Measurements from ENCODE around the gene PPP1R27.
A peak's percentile ranks its signal among the peaks of the same experiment; 100 is the strongest.

PPP1R27 gene, protein sequence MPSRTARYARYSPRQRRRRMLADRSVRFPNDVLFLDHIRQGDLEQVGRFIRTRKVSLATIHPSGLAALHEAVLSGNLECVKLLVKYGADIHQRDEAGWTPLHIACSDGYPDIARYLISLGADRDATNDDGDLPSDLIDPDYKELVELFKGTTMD

DNA sequence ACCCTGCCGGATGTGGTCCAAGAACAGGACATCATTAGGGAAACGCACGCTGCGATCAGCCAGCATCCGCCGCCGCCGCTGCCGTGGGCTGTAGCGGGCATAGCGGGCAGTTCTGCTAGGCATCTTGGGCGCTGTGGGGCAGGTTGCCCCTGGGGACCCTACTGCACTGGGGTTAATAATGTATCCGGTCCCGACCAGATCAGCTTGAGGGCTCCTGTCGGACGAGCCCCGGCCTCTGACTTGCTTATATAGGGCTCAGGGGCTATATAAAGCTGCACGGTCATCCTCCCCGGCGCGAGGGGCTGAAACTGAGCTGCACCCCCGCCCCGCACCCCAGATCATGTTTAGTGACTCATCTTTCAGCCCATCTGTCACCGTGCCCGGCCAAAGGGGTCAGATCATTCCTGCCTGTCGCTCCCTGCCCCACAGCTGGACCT lies at the start of gene PPP1R27:
Gene PPP1R27 (minus strand): TSS at position 220 of the 437 bp plus-strand sequence. CDS start 97 bp downstream, at position 123.
- TF ChIP-seq, protein P1, sequence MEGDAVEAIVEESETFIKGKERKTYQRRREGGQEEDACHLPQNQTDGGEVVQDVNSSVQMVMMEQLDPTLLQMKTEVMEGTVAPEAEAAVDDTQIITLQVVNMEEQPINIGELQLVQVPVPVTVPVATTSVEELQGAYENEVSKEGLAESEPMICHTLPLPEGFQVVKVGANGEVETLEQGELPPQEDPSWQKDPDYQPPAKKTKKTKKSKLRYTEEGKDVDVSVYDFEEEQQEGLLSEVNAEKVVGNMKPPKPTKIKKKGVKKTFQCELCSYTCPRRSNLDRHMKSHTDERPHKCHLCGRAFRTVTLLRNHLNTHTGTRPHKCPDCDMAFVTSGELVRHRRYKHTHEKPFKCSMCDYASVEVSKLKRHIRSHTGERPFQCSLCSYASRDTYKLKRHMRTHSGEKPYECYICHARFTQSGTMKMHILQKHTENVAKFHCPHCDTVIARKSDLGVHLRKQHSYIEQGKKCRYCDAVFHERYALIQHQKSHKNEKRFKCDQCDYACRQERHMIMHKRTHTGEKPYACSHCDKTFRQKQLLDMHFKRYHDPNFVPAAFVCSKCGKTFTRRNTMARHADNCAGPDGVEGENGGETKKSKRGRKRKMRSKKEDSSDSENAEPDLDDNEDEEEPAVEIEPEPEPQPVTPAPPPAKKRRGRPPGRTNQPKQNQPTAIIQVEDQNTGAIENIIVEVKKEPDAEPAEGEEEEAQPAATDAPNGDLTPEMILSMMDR (IDR thresholded peaks at IDR 0.05; ENCODE audit: insufficient read depth, low read depth, low read length, missing control alignments) = no peak
- DNase-seq (ENCODE audit: low read depth) = no peak
- peak within 1 kb of the TSS; percentile 81 for H3K4me3 ChIP-seq (ENCODE audit: low read length)

DNA sequence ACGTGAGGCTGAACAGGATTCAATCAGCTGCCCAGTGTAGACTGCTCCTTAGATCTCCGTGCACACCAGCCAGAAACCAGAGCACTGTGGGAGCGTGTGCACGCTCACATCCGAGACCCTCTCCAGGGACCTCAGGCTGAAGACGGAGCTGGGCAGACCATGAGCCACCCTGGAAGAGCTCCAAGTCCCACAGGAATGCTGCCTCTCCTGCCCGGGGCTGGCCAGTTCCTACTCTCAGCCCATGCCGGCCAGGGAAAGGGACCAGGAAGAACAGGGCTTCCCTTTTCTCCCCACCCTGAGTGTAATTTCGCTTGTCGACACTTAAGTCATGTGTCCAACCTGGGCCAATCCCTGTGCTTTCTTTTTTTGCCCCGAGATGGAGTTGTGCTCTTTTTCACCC lies 49.7 kb upstream of the PPP1R27 start:
- DNase-seq (ENCODE audit: low read depth) = no peak
- H3K4me3 ChIP-seq (ENCODE audit: low read length) = no peak overlapping the region
- TF ChIP-seq, protein P1 (IDR thresholded peaks at IDR 0.05; ENCODE audit: insufficient read depth, low read depth, low read length, missing control alignments) = no peak

DNA sequence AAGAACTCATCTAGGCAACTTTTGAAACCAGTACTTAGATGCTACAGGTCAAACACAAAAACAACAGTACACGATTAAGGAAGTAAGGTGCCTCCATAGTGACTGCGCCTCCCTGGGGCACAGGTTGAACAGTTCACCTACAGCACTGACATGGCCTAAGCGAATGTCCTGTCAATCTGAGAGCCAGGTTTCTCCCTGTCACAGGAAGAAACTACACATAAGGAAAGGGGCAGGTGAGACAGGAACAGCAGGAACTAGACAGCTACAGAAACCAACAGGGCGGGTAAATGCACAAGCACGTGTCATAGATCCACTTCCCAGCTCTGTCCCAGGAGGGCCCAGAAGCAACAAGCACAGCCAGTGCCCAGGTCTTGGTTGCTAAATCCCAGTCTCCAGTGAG lies 44.3 kb upstream of the PPP1R27 start:
- peak; percentile 70 for DNase-seq (ENCODE audit: low read depth)
- no peak overlapping the region for H3K4me3 ChIP-seq (ENCODE audit: low read length)
- TF ChIP-seq, protein P1 (IDR thresholded peaks at IDR 0.05; ENCODE audit: insufficient read depth, low read depth, low read length, missing control alignments) = no peak

DNA sequence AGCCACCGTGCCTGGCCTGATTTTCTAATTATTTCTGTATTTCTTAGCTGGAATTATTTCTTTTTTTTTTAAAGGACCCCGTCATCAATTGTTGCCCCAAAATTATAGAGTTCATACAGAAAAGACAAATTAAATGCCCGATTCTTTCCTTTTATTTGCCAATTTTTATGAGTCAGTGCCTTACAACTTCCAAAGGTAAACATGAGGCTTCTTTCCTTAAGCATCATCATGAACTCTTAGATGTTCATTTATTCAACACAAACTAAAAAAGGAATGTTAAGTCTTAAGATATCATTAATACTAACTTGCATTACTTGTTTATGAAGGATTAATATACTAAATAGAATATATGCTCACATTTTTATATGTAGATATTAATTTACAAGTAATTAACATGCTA lies 43.4 kb upstream of the PPP1R27 start:
- no peak for DNase-seq (ENCODE audit: low read depth)
- no peak overlapping the region for H3K4me3 ChIP-seq (ENCODE audit: low read length)
- TF ChIP-seq, protein P1 (IDR thresholded peaks at IDR 0.05; ENCODE audit: insufficient read depth, low read depth, low read length, missing control alignments) = no peak

DNA sequence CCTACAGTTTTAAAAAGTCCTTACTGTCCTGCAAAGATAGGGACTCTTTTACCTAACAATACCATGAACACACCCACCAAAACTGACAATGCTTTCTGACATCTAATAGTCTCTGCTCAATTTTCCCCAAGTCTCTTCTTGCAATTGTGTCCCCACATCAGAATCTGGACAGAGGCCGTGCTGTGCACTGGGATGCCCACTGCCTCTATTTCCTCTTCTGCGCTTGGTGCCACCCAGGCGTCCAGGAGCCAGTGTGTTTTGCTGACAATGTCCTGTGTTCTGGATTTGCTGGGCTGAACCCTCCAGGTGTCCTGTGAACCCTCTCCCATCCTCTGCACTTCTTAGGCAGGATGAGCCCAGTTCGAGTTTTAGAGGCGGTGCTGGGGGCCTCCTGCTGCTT lies 42.7 kb upstream of the PPP1R27 start:
- no peak for DNase-seq (ENCODE audit: low read depth)
- no peak overlapping the region for H3K4me3 ChIP-seq (ENCODE audit: low read length)
- TF ChIP-seq, protein P1 (IDR thresholded peaks at IDR 0.05; ENCODE audit: insufficient read depth, low read depth, low read length, missing control alignments) = no peak

GRCh38 chr17:81871387-81872230 lies 36.8 kb upstream of the PPP1R27 start:
- DNase-seq (ENCODE audit: low read depth) = peak; percentile 88
- TF ChIP-seq, protein P1 (IDR thresholded peaks at IDR 0.05; ENCODE audit: insufficient read depth, low read depth, low read length, missing control alignments) = no peak
- H3K4me3 ChIP-seq (ENCODE audit: low read length) = peak overlapping the region; percentile 68
